HG03565 (cell line): ENCODE measurements around the gene PUS10.
"Not testable (repeated sequence)": the region's sequence is repeated elsewhere in the genome, so short reads cannot be mapped to it uniquely, and the experiment has no call there.

ENCODE experiments used
- ATAC-seq: cut with Tn5 transposase; IDR thresholded peaks from one replicate; pipeline ENCODE4 v1.9.1; 2021; ENCODE audit warnings: mild to moderate bottlenecking, moderate library complexity; ENCODE audit not compliant: unreplicated experiment

PUS10 gene

GRCh38 chr2:61012303-61012702 lies 5.8 kb downstream of the PUS10 start:
- not testable (repeated sequence) for ATAC-seq

GRCh38 chr2:61011678-61012077 lies 6.4 kb downstream of the PUS10 start:
- ATAC-seq = no peak

- ATAC-seq = no peak
Observed at GRCh38 chr2:61009355-61009754, 8.7 kb downstream of the PUS10 start.

- no peak for ATAC-seq
Observed at GRCh38 chr2:61006486-61007105, 11.5 kb downstream of the PUS10 start.

GRCh38 chr2:61005736-61006135 lies 12.3 kb downstream of the PUS10 start:
- ATAC-seq = no peak

- no peak for ATAC-seq
Observed at GRCh38 chr2:60998628-60999545, 19.2 kb downstream of the PUS10 start.

GRCh38 chr2:60994131-60994530 lies 23.9 kb downstream of the PUS10 start:
- no peak for ATAC-seq

GRCh38 chr2:60992985-60993392 lies 25.1 kb downstream of the PUS10 start:
- ATAC-seq = peak; percentile 97

- ATAC-seq = no peak
Observed at GRCh38 chr2:60991644-60992043, 26.4 kb downstream of the PUS10 start.

GRCh38 chr2:60989259-60989658 lies 28.8 kb downstream of the PUS10 start:
- ATAC-seq = no peak

GRCh38 chr2:60987656-60988055 lies 30.4 kb downstream of the PUS10 start:
- ATAC-seq = not testable (repeated sequence)

- no peak for ATAC-seq
Observed at GRCh38 chr2:60987041-60987440, 31.0 kb downstream of the PUS10 start.

- no peak for ATAC-seq
Observed at GRCh38 chr2:60984720-60985119, 33.3 kb downstream of the PUS10 start.

GRCh38 chr2:60982066-60982465 lies 36.0 kb downstream of the PUS10 start:
- ATAC-seq = not testable (repeated sequence)

GRCh38 chr2:60980071-60980815 lies 37.8 kb downstream of the PUS10 start:
- ATAC-seq = no peak

- ATAC-seq = no peak
Observed at GRCh38 chr2:60979231-60979630, 38.8 kb downstream of the PUS10 start.

GRCh38 chr2:60977562-60977895 lies 40.5 kb downstream of the PUS10 start:
- ATAC-seq = no peak

GRCh38 chr2:60976875-60977561 lies 41.0 kb downstream of the PUS10 start:
- ATAC-seq = peak; percentile 38

GRCh38 chr2:60976256-60976850 lies 41.7 kb downstream of the PUS10 start:
- no peak for ATAC-seq

- no peak for ATAC-seq
Observed at GRCh38 chr2:60974652-60975051, 43.4 kb downstream of the PUS10 start.

GRCh38 chr2:60973705-60974104 lies 44.4 kb downstream of the PUS10 start:
- no peak for ATAC-seq
